HG03558 (cell line): ENCODE measurements around the gene C17orf75.
"Not testable (repeated sequence)": the region's sequence is repeated elsewhere in the genome, so short reads cannot be mapped to it uniquely, and the experiment has no call there.

Experiments used
- ATAC-seq: cut with Tn5 transposase; IDR thresholded peaks from one replicate; pipeline ENCODE4 v1.9.1; 2021; ENCODE audit warnings: moderate number of reproducible peaks; ENCODE audit not compliant: unreplicated experiment; ENCODE audit errors: extremely low read depth

The C17orf75 gene

GRCh38 chr17:32345951-32346600 lies 4.1 kb upstream of the C17orf75 start:
- ATAC-seq = no peak

GRCh38 chr17:32342603-32343325 lies 791 bp upstream of the C17orf75 start:
- no peak for ATAC-seq

GRCh38 chr17:32341141-32341856 lies 674 bp downstream of the C17orf75 start:
- ATAC-seq = no peak

- ATAC-seq = no peak
These were observed 6.3 kb downstream of the C17orf75 start for GRCh38 chr17:32335687-32336086.

GRCh38 chr17:32335046-32335445 lies 6.9 kb downstream of the C17orf75 start:
- no peak for ATAC-seq

- no peak for ATAC-seq
These were observed 8.8 kb downstream of the C17orf75 start for GRCh38 chr17:32333187-32333586.

- no peak for ATAC-seq
These were observed 10.5 kb downstream of the C17orf75 start for GRCh38 chr17:32331243-32332040.

GRCh38 chr17:32330147-32330546 lies 11.8 kb downstream of the C17orf75 start:
- ATAC-seq = no peak

- ATAC-seq = no peak
These were observed 14.1 kb downstream of the C17orf75 start for GRCh38 chr17:32327911-32328310.

GRCh38 chr17:32323811-32324491 lies 18.0 kb downstream of the C17orf75 start:
- no peak for ATAC-seq

GRCh38 chr17:32323046-32323445 lies 18.9 kb downstream of the C17orf75 start:
- ATAC-seq = no peak

- ATAC-seq = no peak
These were observed 21.1 kb downstream of the C17orf75 start for GRCh38 chr17:32320847-32321246.

- ATAC-seq = not testable (repeated sequence)
These were observed 21.9 kb downstream of the C17orf75 start for GRCh38 chr17:32320080-32320479.

- no peak for ATAC-seq
These were observed 22.4 kb downstream of the C17orf75 start for GRCh38 chr17:32319548-32319905.

- ATAC-seq = no peak
These were observed 23.9 kb downstream of the C17orf75 start for GRCh38 chr17:32318071-32318470.

GRCh38 chr17:32317353-32317752 lies 24.6 kb downstream of the C17orf75 start:
- no peak for ATAC-seq

- ATAC-seq = not testable (repeated sequence)
These were observed 25.3 kb downstream of the C17orf75 start for GRCh38 chr17:32316653-32317052.

GRCh38 chr17:32315171-32315570 lies 26.8 kb downstream of the C17orf75 start:
- no peak for ATAC-seq

- no peak for ATAC-seq
These were observed 27.3 kb downstream of the C17orf75 start for GRCh38 chr17:32314636-32315035.

- no peak for ATAC-seq
These were observed 30.9 kb downstream of the C17orf75 start for GRCh38 chr17:32311028-32311536.
